Transverse colon (tissue), 3 donors: Measurements from ENCODE around the gene VNN1.

Experiments used
- POLR2A ChIP-seq: fragments of 450-650 bp; IDR thresholded peaks from one replicate; pipeline ENCODE4 v1.6.1; 2016; ENCODE audit warnings: antibody characterized with exemption, mild to moderate bottlenecking, moderate library complexity
- TF ChIP-seq, protein P1 (sequence below), 5 experiments: fragments of 200-600 bp in 3 of 5; fragments of 450-650 bp in 2 of 5; sonication (generic) in 3 of 5; IDR thresholded peaks; 1 replicate in 2 of 5; 2 replicates in 3 of 5; pipeline ENCODE4 v1.5.1; 2016 to 2017; ENCODE audit warnings: antibody characterized with exemption in 5 of 5, inconsistent platforms in 3 of 5, mild to moderate bottlenecking in 2 of 5, moderate library complexity in 1 of 5

DNA sequence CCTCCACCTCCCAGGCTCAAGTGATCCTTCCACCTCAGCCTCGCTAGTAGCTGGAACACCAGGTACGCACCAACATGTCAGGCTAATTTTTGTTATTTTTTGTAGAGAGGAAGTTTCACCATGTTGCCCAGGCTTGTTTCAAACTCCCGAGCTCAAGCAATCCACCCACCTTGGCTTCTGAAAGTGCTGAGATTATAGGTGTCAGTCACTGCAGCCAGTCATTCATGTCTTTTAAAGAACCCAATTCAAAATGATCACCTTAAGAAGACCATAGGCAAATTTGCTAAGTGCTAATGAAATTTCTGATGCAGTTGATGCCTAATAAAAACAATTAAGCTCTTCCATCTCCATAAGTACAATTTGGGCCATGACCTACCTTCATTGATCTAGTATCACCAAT is 46.4 kb upstream of the VNN1 start:
- TF ChIP-seq, protein P1, sequence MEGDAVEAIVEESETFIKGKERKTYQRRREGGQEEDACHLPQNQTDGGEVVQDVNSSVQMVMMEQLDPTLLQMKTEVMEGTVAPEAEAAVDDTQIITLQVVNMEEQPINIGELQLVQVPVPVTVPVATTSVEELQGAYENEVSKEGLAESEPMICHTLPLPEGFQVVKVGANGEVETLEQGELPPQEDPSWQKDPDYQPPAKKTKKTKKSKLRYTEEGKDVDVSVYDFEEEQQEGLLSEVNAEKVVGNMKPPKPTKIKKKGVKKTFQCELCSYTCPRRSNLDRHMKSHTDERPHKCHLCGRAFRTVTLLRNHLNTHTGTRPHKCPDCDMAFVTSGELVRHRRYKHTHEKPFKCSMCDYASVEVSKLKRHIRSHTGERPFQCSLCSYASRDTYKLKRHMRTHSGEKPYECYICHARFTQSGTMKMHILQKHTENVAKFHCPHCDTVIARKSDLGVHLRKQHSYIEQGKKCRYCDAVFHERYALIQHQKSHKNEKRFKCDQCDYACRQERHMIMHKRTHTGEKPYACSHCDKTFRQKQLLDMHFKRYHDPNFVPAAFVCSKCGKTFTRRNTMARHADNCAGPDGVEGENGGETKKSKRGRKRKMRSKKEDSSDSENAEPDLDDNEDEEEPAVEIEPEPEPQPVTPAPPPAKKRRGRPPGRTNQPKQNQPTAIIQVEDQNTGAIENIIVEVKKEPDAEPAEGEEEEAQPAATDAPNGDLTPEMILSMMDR (IDR thresholded peaks at IDR 0.05), result no peak
- TF ChIP-seq POLR2A, result no peak
